NOMO-1 treated with dmso at 0.1 percent for 144 hours (cell line): Measurements from ENCODE around the gene SORL1-AS1.

Experiments
- DNase-seq: peaks from one replicate; lab custom pipeline; 2025; ENCODE audit not compliant: unreplicated experiment; lab: John Stamatoyannopoulos, UW

SORL1-AS1 gene

DNA sequence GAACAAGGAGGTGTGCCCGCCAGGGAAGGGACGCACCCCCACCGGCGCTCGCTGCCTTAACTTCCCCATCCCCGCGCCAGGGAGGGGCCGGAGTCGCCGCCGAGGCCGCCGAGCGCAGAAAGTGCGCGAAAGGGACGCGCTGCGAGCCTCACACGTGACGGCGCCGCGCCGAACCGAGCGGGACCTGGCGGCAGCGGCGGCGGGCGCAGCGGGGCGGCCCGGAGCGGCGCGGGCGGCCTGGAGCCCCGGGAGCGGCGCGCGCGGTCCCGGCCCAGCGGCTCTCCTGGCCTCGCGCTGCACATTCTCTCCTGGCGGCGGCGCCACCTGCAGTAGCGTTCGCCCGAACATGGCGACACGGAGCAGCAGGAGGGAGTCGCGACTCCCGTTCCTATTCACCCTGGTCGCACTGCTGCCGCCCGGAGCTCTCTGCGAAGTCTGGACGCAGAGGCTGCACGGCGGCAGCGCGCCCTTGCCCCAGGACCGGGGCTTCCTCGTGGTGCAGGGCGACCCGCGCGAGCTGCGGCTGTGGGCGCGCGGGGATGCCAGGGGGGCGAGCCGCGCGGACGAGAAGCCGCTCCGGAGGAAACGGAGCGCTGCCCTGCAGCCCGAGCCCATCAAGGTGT lies 670 bp downstream of the SORL1-AS1 start, which contains the start of gene SORL1:
SORL1 (plus strand) TSS at position 329 of the 623 bp plus-strand sequence; CDS start at position 347, 18 bp downstream.
- DNase-seq = peak; percentile 31

DNA sequence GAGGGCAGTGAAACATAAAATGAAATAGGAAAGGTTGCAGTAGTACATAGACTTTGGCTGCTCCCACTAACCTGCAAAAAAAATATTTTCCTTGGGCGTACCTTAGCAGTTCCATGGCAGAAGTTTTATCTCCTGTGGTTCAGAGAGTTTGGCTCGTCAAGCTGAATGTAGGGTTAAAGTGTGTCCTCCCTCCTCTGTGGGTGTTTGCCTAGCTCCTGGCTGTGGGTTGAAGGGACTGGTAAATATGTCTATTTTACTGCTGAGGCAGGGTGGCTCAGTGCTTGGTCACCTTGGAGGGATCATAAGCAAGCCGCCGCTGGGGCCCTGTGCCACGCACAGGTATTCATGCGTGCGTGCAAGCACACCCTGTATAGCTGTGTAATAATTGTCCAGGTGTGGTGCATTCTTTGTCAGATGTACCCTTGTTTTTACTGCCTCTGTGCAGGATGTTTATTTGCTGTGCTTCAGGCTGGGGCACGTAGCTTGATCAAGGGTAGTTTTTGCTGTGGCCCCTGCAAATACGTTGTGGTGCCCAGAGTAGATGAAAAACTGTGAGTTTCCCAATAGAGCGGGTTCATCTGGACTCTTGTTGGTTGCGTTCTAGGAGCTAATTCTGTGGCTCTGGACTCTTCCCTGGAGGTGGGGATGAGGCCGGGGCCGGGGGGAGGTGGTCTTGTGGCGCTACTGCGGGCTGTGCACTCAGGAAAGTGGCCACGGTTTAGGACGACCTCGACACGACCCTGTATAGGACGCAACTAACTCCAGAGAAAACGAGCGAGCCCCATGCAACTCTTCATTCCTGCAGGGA lies 1.4 kb downstream of the SORL1-AS1 start:
- DNase-seq = no peak

- DNase-seq = no peak
These were observed 2.4 kb downstream of the SORL1-AS1 start for GRCh38 chr11:121450401-121450800.

DNA sequence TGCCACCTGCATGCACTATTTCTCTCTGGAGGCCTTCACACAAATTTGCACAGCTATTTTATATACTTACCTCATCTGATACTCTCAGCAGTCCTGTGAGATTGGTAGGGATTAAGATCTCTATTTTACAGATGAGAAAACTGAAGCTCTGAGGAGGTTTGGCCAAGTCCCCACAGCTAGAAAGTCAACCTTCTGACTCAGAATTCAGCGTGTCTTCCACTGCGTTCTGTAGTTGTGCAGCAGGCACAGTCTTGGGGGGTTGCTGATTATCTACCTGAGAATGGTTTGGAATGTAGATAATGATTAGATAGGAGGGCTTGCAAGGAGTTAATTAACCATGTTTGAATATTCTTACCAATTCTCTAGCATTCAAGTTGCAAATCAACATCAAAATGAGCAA lies 3.1 kb downstream of the SORL1-AS1 start:
- DNase-seq = no peak

GRCh38 chr11:121449123-121449522 lies 3.6 kb downstream of the SORL1-AS1 start:
- DNase-seq = no peak

DNA sequence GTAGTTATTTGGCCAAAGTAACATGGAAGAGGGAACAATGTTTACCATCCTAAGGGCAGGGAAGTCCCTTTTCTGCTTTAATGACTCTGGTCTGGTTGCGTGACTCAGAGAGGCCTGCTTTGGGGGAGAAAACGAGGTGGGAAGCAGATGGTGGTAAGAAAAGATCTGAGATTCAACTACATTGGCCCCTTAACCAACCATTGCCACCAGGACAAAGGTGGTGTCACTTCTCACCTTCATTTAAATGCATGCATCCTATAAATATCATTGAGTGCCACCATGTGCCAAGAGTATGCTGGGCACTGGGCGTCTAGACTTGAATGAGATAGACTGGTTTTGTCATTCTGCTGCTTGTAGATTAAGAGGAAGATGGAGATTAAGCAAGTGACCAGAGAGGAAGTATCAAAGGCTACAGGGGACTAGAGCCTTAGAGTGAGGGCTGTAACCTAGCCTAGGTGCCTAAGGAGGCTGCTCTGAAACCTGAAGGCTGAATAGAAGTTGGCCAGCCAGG lies 4.3 kb downstream of the SORL1-AS1 start:
- DNase-seq = peak; percentile 69

DNA sequence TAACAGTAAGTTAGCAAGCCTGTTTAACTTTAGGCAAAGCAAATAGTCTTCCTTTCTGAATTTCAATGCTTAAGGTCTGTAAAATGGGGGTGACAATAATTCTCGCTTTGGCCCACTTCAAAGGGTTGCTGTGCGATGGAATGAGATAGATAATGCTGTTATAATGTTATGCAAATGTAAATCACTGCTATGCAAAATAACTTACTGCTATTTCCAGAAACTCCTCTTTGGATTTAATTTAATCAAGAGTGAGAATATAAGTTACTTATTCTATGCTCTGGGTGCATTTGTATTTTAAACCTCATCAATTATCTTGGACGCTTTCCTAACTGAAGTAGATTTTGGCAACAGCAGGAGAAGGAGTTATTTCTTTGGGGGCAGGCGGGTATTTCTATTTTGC lies 4.8 kb downstream of the SORL1-AS1 start:
- no peak for DNase-seq

- DNase-seq = no peak
These were observed 6.0 kb downstream of the SORL1-AS1 start for GRCh38 chr11:121446752-121447156.

- no peak for DNase-seq
These were observed 7.5 kb downstream of the SORL1-AS1 start for GRCh38 chr11:121445071-121445768.

GRCh38 chr11:121444526-121444925 lies 8.2 kb downstream of the SORL1-AS1 start:
- no peak for DNase-seq

DNA sequence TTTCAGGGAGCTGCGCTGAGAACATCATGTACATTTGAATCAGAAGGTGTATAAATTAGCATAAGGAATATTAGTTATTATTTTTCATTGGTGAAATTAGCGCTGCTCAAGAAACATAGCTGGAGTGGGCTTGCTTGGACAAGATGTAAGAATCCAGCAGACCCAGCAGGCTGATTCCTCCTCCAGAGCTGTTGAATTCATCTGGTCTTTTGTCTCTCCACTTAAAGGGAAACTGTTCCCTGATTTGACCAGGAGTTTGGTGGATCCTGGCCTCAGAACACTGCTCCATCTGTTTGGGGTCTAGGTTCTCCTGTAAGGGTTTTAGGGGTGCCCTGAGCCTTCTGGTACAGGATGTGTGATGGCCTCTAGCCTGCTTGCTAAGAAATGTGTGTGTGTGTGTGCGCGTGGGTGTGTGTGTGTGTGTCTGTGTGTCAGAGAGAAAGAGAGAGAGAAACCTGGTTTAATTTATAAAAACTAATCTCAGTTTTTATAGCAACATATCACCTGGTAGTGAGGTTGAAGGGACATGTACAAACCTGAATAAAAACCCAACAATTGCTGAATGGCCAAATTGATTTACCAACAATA lies 9.0 kb downstream of the SORL1-AS1 start:
- no peak for DNase-seq

DNA sequence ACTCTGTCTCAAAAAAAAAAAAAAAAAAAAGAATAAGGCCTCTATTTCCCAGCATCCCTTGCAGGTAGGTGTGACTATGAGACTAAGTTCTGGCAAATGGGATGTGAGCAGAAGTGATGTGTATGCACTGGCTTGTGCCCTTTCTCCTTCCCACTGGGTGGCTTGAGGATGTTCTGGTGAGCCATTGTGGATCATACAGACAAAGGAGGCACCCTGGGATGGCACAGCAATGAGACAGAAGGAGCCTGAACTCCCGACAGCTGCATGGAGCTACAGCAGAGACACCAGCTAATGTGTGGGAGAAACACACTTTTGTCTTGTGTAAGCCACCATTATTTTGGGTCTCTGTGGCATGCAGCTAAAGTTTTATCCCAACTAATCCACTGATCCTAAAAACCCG lies 11.2 kb downstream of the SORL1-AS1 start:
- DNase-seq = no peak

DNA sequence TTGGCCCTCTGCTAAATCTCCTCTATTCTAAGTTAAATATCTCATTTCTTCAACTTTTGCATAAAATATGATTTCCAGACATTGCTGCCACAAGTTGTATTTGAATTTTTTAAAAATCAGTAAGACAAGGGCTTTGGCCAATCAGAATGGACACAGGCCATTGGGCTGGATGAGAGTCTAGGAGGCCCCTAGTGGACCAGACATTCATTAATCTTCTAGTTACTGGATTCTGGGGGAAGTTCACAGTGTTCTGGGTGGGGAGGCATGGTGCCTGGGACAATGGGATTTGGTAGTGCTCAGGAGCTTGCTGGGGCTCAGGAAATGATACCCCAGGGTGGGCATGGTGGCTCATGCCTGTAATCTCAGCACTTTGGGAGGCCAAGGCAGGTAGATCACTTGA lies 13.0 kb downstream of the SORL1-AS1 start:
- DNase-seq = no peak

- no peak for DNase-seq
These were observed 13.4 kb downstream of the SORL1-AS1 start for GRCh38 chr11:121439337-121439736.

GRCh38 chr11:121437686-121438078 lies 15.1 kb downstream of the SORL1-AS1 start:
- no peak for DNase-seq

GRCh38 chr11:121437018-121437685 lies 15.6 kb downstream of the SORL1-AS1 start:
- DNase-seq = no peak

GRCh38 chr11:121435551-121436511 lies 16.9 kb downstream of the SORL1-AS1 start:
- peak; percentile 75 for DNase-seq

DNA sequence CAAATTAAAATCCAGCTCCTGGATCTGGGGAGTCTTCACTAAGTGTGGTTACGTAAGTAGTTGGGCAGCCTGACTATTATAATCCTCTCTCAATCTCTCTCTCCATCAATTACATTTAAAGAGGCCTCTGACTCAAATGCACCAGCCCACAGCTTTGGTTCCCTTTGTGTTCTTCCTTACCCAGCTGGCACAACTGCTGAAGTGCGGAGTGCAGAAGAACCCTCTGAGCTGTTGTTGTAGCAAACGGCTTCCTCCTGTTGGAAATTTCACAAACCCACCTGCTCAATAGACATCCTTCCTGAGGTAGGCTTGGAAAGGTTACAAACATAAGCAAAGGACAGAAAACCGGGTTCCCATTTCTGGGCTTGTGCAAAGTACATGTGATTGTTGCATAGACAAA lies 17.6 kb downstream of the SORL1-AS1 start:
- DNase-seq = no peak

DNA sequence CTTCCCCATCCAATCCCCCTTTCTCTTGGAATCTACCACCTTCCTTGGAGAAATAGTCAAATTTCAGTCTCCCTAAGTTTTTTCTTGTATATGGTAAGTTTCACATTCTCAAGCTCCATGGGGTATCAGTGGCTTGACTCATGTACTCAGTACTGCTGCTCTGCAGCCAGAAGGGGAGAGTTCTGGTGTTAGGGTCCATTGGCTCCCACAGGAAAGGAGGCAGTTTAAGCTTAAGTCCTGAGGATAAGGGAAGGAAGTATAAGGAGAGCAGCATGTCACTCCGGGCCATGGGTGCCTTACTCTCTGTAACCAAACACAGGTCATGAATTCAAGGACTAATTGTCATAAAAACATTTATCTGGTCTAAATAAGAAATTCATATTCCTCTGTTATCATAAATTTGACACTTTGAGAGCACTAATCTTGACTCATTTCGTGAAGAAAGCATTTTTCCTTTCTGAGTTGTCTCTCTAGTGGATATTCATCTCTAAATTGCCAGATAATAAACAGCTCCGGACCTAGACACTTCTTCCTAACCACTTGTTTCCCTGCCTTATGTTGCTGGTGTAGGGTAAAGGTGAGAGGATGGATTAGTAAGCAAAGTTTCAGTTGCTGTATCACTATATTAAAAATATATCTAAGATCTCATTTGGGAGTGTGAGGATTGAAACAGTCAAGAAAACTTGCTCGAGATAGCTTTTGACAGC lies 20.8 kb downstream of the SORL1-AS1 start:
- DNase-seq = no peak
